GM12891 (cell line): Measurements from ENCODE around the gene SCN3A.

Source experiments
- PAX5 ChIP-seq: IDR thresholded peaks from 2 replicates; pipeline ENCODE4 v1.6.1; 2011; ENCODE audit warnings: low read length, moderate library complexity, mild to moderate bottlenecking; ENCODE audit not compliant: insufficient read depth, severe bottlenecking
- POLR2A ChIP-seq: IDR thresholded peaks from 2 replicates; pipeline ENCODE4 v1.6.1; 2011; ENCODE audit warnings: low read depth, low read length, control low read depth
- POLR2AphosphoS5 ChIP-seq: IDR thresholded peaks from 2 replicates; pipeline ENCODE4 v1.6.1; 2011; ENCODE audit warnings: low read depth, low read length, control low read depth

- no peak for TF ChIP-seq POLR2A
- no peak for TF ChIP-seq POLR2AphosphoS5
- TF ChIP-seq PAX5 = no peak
These were observed 122.6 kb downstream of the SCN3A start for GRCh38 chr2:165081276-165081675.
